ENCODE measurements around the gene C1QTNF1. TPM values are rescaled to one million over a fixed set of nuclear protein-coding genes. Genes with fewer than 3 reads are reported as not detected.
A peak's percentile ranks its signal among the peaks of the same experiment; 100 is the strongest.

C1QTNF1 gene, protein sequence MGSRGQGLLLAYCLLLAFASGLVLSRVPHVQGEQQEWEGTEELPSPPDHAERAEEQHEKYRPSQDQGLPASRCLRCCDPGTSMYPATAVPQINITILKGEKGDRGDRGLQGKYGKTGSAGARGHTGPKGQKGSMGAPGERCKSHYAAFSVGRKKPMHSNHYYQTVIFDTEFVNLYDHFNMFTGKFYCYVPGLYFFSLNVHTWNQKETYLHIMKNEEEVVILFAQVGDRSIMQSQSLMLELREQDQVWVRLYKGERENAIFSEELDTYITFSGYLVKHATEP
- total RNA-seq (2014; rRNA removed) (18.6 and 21.0 TPM in 2 replicates), Bru-seq, nascent RNA (percentile 64 among the genes with signal in this experiment), BruChase-seq, experiment 1, labeled RNA remaining after a 6-hour chase (percentile 68 among the genes with signal in this experiment), BruChase-seq, experiment 2, labeled RNA remaining after a 2-hour chase (percentile 71 among the genes with signal in this experiment)
- long read RNA-seq, transcript C1QTNF1-206 (4 exons, 1,672 nt), result major isoform, 49 of 106 reads
- long read RNA-seq, transcript C1QTNF1-208 (3 exons, 1,600 nt), result minor isoform, 6 of 106 reads
- long read RNA-seq, transcript C1QTNF1-204 (4 exons, 2,833 nt), result minor isoform, 5 of 106 reads
- long read RNA-seq, partial matches to known transcripts, result 34 of 106 reads
- long read RNA-seq, other reads (novel, unspliced or antisense), result 10 of 106 reads

DNA sequence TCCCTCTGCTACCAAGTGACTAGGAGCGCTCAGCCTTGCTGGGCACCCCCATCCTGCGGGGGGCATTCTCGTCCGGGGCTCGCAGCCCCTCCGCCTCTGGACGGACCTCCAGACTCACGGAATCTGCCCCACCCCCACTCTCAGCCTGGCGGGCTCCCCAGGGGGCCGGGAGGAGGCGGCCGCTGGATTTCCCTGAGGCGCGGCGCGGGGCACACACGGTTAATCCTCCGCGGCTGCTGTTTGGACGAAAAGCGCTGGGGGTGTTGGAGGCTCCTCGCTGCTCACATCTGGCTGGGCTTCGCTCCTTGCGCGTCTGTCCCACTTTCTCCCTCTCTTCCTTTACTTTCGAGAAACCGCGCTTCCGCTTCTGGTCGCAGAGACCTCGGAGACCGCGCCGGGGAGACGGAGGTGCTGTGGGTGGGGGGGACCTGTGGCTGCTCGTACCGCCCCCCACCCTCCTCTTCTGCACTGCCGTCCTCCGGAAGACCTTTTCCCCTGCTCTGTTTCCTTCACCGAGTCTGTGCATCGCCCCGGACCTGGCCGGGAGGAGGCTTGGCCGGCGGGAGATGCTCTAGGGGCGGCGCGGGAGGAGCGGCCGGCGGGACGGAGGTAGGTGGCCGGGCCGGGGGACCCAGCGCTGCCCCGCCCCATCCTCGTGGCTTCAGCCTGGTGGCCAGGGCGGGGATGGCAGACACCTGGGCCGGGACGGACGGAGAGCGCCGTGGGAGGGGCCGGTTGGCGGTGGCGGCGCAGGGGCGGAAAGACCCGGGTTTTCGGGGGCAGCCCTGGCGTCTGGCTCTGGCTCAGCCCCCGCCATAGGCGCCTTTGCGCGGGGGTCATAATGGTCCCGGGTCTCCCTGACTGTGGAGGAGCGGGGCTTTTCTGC is at the start of gene C1QTNF1:
Gene C1QTNF1 (plus strand): TSS at position 284 of the 886 bp plus-strand sequence. CDS start 19,800 bp downstream, outside the sequence.
- Histone ChIP-seq H3K9me2 (replicated peaks; ENCODE audit: low read length) (no peaks in the 10 kb centered on the region), H4K20me1 (ENCODE audit: low read length) (no peaks in the 10 kb centered on the region), H3K4me3 (ENCODE audit: low read length) (peak within 1 kb of the TSS; percentile 80), H3K27ac (ENCODE audit: low read length) (peak within 1 kb of the TSS; percentile 51), H3K79me2 (ENCODE audit: low read length) (no peaks in the 10 kb centered on the region), H3K4me2 (ENCODE audit: low read length) (peak within 1 kb of the TSS; percentile 97), H3K9me3 (ENCODE audit: low read length) (no peaks in the 10 kb centered on the region), H3K36me3 (ENCODE audit: low read depth, low read length) (no peaks in the 10 kb centered on the region), H3F3A (ENCODE audit: low read length, unreplicated experiment) (no peaks in the 10 kb centered on the region), H3K9ac (ENCODE audit: low read length) (peak within 1 kb of the TSS; percentile 68), H3K27me3 (ENCODE audit: low read length) (no peaks in the 10 kb centered on the region), H2AFZ (ENCODE audit: low read length) (peak within 1 kb of the TSS; percentile 94), H3K4me1 (ENCODE audit: insufficient read depth, low read length) (peaks cover 57% of the 10 kb centered on the region)
- TF ChIP-seq, protein P1, sequence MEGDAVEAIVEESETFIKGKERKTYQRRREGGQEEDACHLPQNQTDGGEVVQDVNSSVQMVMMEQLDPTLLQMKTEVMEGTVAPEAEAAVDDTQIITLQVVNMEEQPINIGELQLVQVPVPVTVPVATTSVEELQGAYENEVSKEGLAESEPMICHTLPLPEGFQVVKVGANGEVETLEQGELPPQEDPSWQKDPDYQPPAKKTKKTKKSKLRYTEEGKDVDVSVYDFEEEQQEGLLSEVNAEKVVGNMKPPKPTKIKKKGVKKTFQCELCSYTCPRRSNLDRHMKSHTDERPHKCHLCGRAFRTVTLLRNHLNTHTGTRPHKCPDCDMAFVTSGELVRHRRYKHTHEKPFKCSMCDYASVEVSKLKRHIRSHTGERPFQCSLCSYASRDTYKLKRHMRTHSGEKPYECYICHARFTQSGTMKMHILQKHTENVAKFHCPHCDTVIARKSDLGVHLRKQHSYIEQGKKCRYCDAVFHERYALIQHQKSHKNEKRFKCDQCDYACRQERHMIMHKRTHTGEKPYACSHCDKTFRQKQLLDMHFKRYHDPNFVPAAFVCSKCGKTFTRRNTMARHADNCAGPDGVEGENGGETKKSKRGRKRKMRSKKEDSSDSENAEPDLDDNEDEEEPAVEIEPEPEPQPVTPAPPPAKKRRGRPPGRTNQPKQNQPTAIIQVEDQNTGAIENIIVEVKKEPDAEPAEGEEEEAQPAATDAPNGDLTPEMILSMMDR (conservative IDR thresholded peaks at IDR 0.05; ENCODE audit: low read depth, low read length), result peak; percentile 48
- no peak for TF ChIP-seq EZH2 (IDR thresholded peaks at IDR 0.05; ENCODE audit: low read length, unreplicated experiment)
- DNase-seq, result peak; percentile 75
- TSS peak; percentile 58 for BruUV-seq (replicated peaks)
- ChIA-PET CTCF (no interaction called here), POLR2A (ENCODE audit: unreplicated experiment) (no interaction called here)
- ATAC-seq, result peak; percentile 62
- intact Hi-C loops (cut with micrococcal nuclease), result no loop called here

DNA sequence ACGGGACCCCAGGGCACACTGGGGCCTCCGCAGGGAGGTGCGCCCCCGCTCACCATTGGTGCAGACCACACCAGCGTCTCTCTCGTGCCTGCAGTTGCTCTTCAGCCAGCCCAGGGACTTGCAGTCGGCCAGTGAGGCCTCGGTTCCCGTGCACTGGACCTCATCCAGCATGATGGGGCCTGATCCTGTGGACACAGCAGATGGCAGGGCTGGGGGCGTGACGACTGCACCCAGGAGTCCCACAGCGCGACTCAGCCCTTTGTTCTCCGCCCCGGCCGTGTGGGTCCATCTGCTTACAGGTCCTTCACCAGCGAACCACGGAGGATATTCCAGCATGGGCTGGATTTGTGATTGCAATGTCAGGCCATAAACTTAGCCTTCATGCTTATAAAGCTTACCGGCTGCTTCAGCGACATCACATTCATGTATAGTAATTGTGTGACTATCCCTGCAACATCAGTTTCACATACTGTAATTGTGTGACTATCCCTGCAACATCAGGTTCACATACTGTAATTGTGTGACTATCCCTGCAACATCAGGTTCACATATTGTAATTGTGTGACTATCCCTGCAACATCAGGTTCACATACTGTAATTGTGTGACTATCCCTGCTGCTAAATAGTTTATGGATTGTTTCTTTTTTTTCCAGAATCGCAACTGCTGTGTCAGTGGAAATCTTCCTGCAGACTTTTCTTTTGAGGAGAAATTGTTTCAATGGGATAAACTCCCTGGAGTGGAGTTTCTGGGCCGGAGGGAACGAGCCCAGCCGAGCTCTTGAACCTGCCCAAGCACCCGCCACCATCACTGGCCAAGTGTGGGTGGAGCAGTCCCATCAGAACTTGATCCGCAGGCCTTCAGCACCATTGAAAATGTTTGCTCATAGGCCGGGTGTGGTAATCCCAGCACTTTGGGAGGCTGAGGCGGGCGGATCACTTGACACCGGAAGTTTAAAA is 49.1 kb upstream of the C1QTNF1 start:
- BruUV-seq (replicated peaks), result TSS peak; percentile 65
- intact Hi-C loops (cut with micrococcal nuclease), result loop anchor here (1.0 to 5.0 kb wide), 3 partner anchors 11 to 134 kb away; no protein-coding TSS in a partner anchor
- peak overlapping the region; percentile 36 for H2AFZ ChIP-seq (ENCODE audit: low read length)
- H3K79me2 ChIP-seq (ENCODE audit: low read length), result peaks cover 12% of the 10 kb centered on the region; the same call in 1 of the 2 replicates
- no peaks in the 10 kb centered on the region for H3K36me3 ChIP-seq (ENCODE audit: low read depth, low read length)
- no peaks in the 10 kb centered on the region for H3K9me3 ChIP-seq (ENCODE audit: low read length)
- peak overlapping the region; percentile 56 for H3K4me2 ChIP-seq (ENCODE audit: low read length)
- no peak overlapping the region for H3K9ac ChIP-seq (ENCODE audit: low read length)
- no peaks in the 10 kb centered on the region for H4K20me1 ChIP-seq (ENCODE audit: low read length)
- CTCF ChIA-PET, result no interaction called here
- DNase-seq (peak; percentile 69), ATAC-seq (peak; percentile 52)
- H3K27ac ChIP-seq (ENCODE audit: low read length), result peak overlapping the region; percentile 45
- H3K9me2 ChIP-seq (replicated peaks; ENCODE audit: low read length), result no peaks in the 10 kb centered on the region
- TF ChIP-seq, protein P1 (conservative IDR thresholded peaks at IDR 0.05; ENCODE audit: low read depth, low read length), result no peak
- TF ChIP-seq EZH2 (IDR thresholded peaks at IDR 0.05; ENCODE audit: low read length, unreplicated experiment), result no peak
- no peak for TF ChIP-seq EZH2phosphoT487 (IDR thresholded peaks at IDR 0.05; ENCODE audit: borderline replicate concordance, low read length)
- H3K4me1 ChIP-seq (ENCODE audit: insufficient read depth, low read length), result peaks cover 18% of the 10 kb centered on the region
- H3K27me3 ChIP-seq (ENCODE audit: low read length), result no peaks in the 10 kb centered on the region
- POLR2A ChIA-PET (ENCODE audit: unreplicated experiment), result no interaction called here
- H3F3A ChIP-seq (ENCODE audit: low read length, unreplicated experiment), result no peaks in the 10 kb centered on the region
- H3K4me3 ChIP-seq (ENCODE audit: low read length), result peak overlapping the region; percentile 36; the same call in 1 of the 2 replicates

Data from PC-3 (cell line).